ENCODE measurements around the gene FBXO27. TPM values are rescaled to one million over a fixed set of nuclear protein-coding genes. Genes with fewer than 3 reads are reported as not detected.
"Not testable (repeated sequence)": the region's sequence is repeated elsewhere in the genome, so short reads cannot be mapped to it uniquely, and the experiment has no call there.

The FBXO27 gene
- total and polyA plus RNA-seq, 8 donors = 3.3 to 11.9 (median 4.0) TPM

- peaks cover 0 to 28% of the 10 kb centered on the region in 2 donors for H3K27me3 ChIP-seq
- H3K9me3 ChIP-seq = no peaks in the 10 kb centered on the region
- intact Hi-C loops (cut with DNase I) = no loop called here
- DNase-seq (no peak), ATAC-seq (no peak)
- H3K36me3 ChIP-seq = no peaks in the 10 kb centered on the region
- no peak overlapping the region for H3K4me3 ChIP-seq
- H3K4me1 ChIP-seq = no peaks in the 10 kb centered on the region
- H3K27ac ChIP-seq = no peak overlapping the region
- TF ChIP-seq CTCF (IDR thresholded peaks at IDR 0.05) = no peak
Measured at GRCh38 chr19:39074942-39075341, 42.6 kb upstream of the FBXO27 start.

GRCh38 chr19:39074205-39074692, 41.9 kb upstream of the FBXO27 start:
- intact Hi-C loops (cut with DNase I) = no loop called here
- no peak for ATAC-seq
- no peaks in the 10 kb centered on the region for H3K36me3 ChIP-seq
- H3K27ac ChIP-seq = no peak overlapping the region
- TF ChIP-seq CTCF (IDR thresholded peaks at IDR 0.05) = no peak
- no peak for DNase-seq
- peaks cover 0 to 24% of the 10 kb centered on the region in 2 donors for H3K27me3 ChIP-seq
- H3K4me3 ChIP-seq = no peak overlapping the region
- H3K9me3 ChIP-seq = no peaks in the 10 kb centered on the region
- H3K4me1 ChIP-seq = no peaks in the 10 kb centered on the region

GRCh38 chr19:39070888-39071287, 38.5 kb upstream of the FBXO27 start:
- no peak for TF ChIP-seq CTCF (IDR thresholded peaks at IDR 0.05)
- no peak for ATAC-seq
- intact Hi-C loops (cut with DNase I) = no loop called here

GRCh38 chr19:39068259-39068658, 35.9 kb upstream of the FBXO27 start:
- H3K4me3 ChIP-seq; H3K27me3 ChIP-seq; H3K4me1 ChIP-seq; H3K36me3 ChIP-seq; DNase-seq; H3K27ac ChIP-seq; H3K9me3 ChIP-seq; intact Hi-C loops (cut with DNase I); ATAC-seq: not testable (repeated sequence)

More at GRCh38 chr19:39070888-39071287, 38.5 kb upstream of the FBXO27 start:
- no peaks in the 10 kb centered on the region for H3K9me3 ChIP-seq
- peaks cover 0 to 3% of the 10 kb centered on the region in 2 donors for H3K27me3 ChIP-seq
- no peak overlapping the region for H3K4me3 ChIP-seq
- no peak overlapping the region for H3K27ac ChIP-seq
- no peaks in the 10 kb centered on the region for H3K4me1 ChIP-seq
- no peak for DNase-seq
- no peaks in the 10 kb centered on the region for H3K36me3 ChIP-seq

GRCh38 chr19:39067104-39067503, 34.8 kb upstream of the FBXO27 start:
- TF ChIP-seq CTCF (IDR thresholded peaks at IDR 0.05) = no peak
- no peak for DNase-seq
- Histone ChIP-seq H3K4me3 (no peak overlapping the region), H3K27ac (no peak overlapping the region), H3K36me3 (no peaks in the 10 kb centered on the region), H3K27me3 (peaks cover 0 to 3% of the 10 kb centered on the region in 2 donors), H3K4me1 (no peaks in the 10 kb centered on the region), H3K9me3 (no peaks in the 10 kb centered on the region)
- intact Hi-C loops (cut with DNase I) = no loop called here
- no peak for ATAC-seq

- Histone ChIP-seq H3K4me1 (no peaks in the 10 kb centered on the region), H3K27me3 (peaks cover 0 to 3% of the 10 kb centered on the region in 2 donors), H3K4me3 (no peak overlapping the region), H3K9me3 (no peaks in the 10 kb centered on the region), H3K36me3 (no peaks in the 10 kb centered on the region), H3K27ac (no peak overlapping the region)
- ATAC-seq (no peak), DNase-seq (no peak)
- TF ChIP-seq CTCF (IDR thresholded peaks at IDR 0.05) = no peak
- intact Hi-C loops (cut with DNase I) = no loop called here
Measured at GRCh38 chr19:39065928-39066327, 33.6 kb upstream of the FBXO27 start.
